HEK293 (cell line): ENCODE measurements around the gene FAM181B.

ENCODE experiments used
- CTCF ChIA-PET: fragments of 350-600 bp; formaldehyde crosslinking; extraction: SDS; loops from one replicate; lab custom pipeline; 2021; ENCODE audit warnings: antibody characterized with exemption; lab: Yijun Ruan, JAX
- POLR2A ChIA-PET: fragments of 300-600 bp; formaldehyde crosslinking; extraction: SDS; loops from one replicate; lab custom pipeline; 2020; ENCODE audit warnings: antibody characterized with exemption, inconsistent platforms; lab: Yijun Ruan, JAX
- H3K27ac ChIP-seq: fragments of 200-500 bp; sonication (Bioruptor generic); 2 replicates; pipeline ENCODE4 v1.5.1; 2014; ENCODE audit warnings: low read depth, low read length, control low read depth, inconsistent platforms; ENCODE audit errors: extremely low read depth
- H3K36me3 ChIP-seq, 2 experiments: fragments of 200-500 bp in 1 of 2; sonication (Bioruptor generic) in 1 of 2; 1 replicate in 1 of 2; 2 replicates in 1 of 2; pipeline ENCODE4 v1.5.1; 2014 to 2017; ENCODE audit warnings: inconsistent platforms in 2 of 2, low read length in 2 of 2; ENCODE audit not compliant: control insufficient read depth in 2 of 2, insufficient read depth in 1 of 2
- H3K4me1 ChIP-seq: fragments of 200-500 bp; sonication (Bioruptor generic); 2 replicates; pipeline ENCODE4 v1.5.1; 2014; ENCODE audit warnings: mild to moderate bottlenecking, low read length, inconsistent platforms; ENCODE audit not compliant: control insufficient read depth, insufficient read depth
- H3K4me3 ChIP-seq: 2 replicates; pipeline ENCODE4 v1.5.1; 2011; ENCODE audit warnings: low read depth, mild to moderate bottlenecking, control low read depth, low read length, moderate library complexity
- H3K9me3 ChIP-seq: fragments of 200-500 bp; sonication (Bioruptor generic); 2 replicates; pipeline ENCODE4 v1.5.1; 2014; ENCODE audit warnings: low read depth, low read length, inconsistent platforms; ENCODE audit not compliant: control insufficient read depth, insufficient read depth
- SCRT2 ChIP-seq: fragments of 450-650 bp; formaldehyde crosslinking; IDR thresholded peaks from 2 replicates; pipeline ENCODE4 v1.5.1; 2016; ENCODE audit warnings: missing biosample characterization, missing genetic modification characterization
- SP2 ChIP-seq: fragments of 450-650 bp; formaldehyde crosslinking; IDR thresholded peaks from 2 replicates; pipeline ENCODE4 v1.5.1; 2016; ENCODE audit warnings: missing biosample characterization, missing genetic modification characterization
- ZFP41 ChIP-seq: fragments of 450-650 bp; formaldehyde crosslinking; IDR thresholded peaks from 2 replicates; pipeline ENCODE4 v1.5.1; 2016; ENCODE audit warnings: missing biosample characterization, missing genetic modification characterization, borderline replicate concordance
- ZNF2 ChIP-seq: fragments of 450-650 bp; formaldehyde crosslinking; IDR thresholded peaks from 2 replicates; pipeline ENCODE4 v1.5.1; 2016; ENCODE audit warnings: missing biosample characterization, missing genetic modification characterization
- ZNF266 ChIP-seq: fragments of 450-650 bp; formaldehyde crosslinking; IDR thresholded peaks from 2 replicates; pipeline ENCODE4 v1.5.1; 2016; ENCODE audit warnings: missing biosample characterization, missing genetic modification characterization, low read depth
- ZNF654 ChIP-seq: fragments of 450-650 bp; formaldehyde crosslinking; IDR thresholded peaks from 2 replicates; pipeline ENCODE4 v1.5.1; 2016; ENCODE audit warnings: low read depth, missing biosample characterization, missing genetic modification characterization
- ZNF660 ChIP-seq: fragments of 450-650 bp; IDR thresholded peaks from 2 replicates; pipeline ENCODE4 v1.5.1; 2018; ENCODE audit warnings: missing biosample characterization, mild to moderate bottlenecking, missing genetic modification characterization
- ZNF664 ChIP-seq: fragments of 450-650 bp; formaldehyde crosslinking; IDR thresholded peaks from 2 replicates; pipeline ENCODE4 v1.5.1; 2016; ENCODE audit warnings: missing biosample characterization, missing genetic modification characterization
- TF ChIP-seq, protein P1 (sequence below): fragments of 450-650 bp; formaldehyde crosslinking; IDR thresholded peaks from 2 replicates; pipeline ENCODE4; 2016; ENCODE audit warnings: missing biosample characterization, missing genetic modification characterization
- TF ChIP-seq, protein P2 (sequence below): fragments of 450-650 bp; formaldehyde crosslinking; IDR thresholded peaks from 2 replicates; pipeline ENCODE4 v1.5.1; 2016; ENCODE audit warnings: missing biosample characterization, missing genetic modification characterization
- TF ChIP-seq, protein P3 (sequence below): fragments of 450-650 bp; formaldehyde crosslinking; IDR thresholded peaks from 2 replicates; pipeline ENCODE4 v1.5.1; 2016; ENCODE audit warnings: missing biosample characterization, missing genetic modification characterization
- TF ChIP-seq, protein P4 (sequence below): fragments of 450-650 bp; formaldehyde crosslinking; IDR thresholded peaks from 2 replicates; pipeline ENCODE4 v1.5.0; 2017; ENCODE audit warnings: missing biosample characterization, missing genetic modification characterization, borderline replicate concordance

Gene FAM181B

DNA sequence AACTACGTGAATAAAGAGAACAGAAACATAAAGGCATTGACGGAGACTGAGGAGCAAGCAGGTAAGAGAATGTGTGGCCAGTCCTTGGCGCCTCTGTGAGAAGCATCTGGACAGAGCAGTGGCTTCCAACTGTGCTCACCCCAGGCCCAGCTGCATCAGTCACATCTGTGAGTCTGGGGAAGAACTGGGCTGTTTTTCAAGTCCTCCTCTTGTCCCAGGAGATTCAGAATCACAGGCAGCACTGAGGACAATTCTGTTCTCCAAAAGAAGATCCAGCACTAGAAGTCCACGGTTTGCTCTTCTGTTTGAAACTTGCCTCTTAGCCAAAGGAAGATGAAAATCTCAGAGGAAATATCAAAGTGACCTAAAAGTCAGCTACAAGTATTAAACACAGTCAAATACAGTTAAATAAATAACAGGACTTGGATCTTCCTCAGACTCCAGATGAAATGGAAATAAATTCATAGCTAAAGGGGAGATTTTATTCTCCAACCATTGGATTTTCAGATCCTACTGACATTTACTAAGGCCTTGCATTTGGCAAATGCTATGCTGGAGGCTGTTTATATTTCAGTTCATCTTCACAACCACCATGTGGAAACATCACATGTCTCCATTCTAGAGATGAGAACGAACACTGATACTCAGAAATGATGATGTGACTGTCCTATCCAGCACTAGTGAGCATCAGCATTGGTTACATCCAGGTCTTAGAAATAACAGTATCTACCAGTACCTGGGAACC lies 14.1 kb downstream of the FAM181B start (continued):
- no peak for TF ChIP-seq ZNF266 (tag by site-specific recombination)
- TF ChIP-seq, protein P1, sequence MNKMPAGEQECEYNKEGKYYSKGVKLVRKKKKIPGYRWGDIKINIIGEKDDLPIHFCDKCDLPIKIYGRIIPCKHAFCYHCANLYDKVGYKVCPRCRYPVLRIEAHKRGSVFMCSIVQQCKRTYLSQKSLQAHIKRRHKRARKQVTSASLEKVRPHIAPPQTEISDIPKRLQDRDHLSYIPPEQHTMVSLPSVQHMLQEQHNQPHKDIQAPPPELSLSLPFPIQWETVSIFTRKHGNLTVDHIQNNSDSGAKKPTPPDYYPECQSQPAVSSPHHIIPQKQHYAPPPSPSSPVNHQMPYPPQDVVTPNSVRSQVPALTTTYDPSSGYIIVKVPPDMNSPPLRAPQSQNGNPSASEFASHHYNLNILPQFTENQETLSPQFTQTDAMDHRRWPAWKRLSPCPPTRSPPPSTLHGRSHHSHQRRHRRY = no peak
- TF ChIP-seq, protein P2, sequence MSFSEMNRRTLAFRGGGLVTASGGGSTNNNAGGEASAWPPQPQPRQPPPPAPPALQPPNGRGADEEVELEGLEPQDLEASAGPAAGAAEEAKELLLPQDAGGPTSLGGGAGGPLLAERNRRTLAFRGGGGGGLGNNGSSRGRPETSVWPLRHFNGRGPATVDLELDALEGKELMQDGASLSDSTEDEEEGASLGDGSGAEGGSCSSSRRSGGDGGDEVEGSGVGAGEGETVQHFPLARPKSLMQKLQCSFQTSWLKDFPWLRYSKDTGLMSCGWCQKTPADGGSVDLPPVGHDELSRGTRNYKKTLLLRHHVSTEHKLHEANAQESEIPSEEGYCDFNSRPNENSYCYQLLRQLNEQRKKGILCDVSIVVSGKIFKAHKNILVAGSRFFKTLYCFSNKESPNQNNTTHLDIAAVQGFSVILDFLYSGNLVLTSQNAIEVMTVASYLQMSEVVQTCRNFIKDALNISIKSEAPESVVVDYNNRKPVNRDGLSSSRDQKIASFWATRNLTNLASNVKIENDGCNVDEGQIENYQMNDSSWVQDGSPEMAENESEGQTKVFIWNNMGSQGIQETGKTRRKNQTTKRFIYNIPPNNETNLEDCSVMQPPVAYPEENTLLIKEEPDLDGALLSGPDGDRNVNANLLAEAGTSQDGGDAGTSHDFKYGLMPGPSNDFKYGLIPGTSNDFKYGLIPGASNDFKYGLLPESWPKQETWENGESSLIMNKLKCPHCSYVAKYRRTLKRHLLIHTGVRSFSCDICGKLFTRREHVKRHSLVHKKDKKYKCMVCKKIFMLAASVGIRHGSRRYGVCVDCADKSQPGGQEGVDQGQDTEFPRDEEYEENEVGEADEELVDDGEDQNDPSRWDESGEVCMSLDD = no peak

DNA sequence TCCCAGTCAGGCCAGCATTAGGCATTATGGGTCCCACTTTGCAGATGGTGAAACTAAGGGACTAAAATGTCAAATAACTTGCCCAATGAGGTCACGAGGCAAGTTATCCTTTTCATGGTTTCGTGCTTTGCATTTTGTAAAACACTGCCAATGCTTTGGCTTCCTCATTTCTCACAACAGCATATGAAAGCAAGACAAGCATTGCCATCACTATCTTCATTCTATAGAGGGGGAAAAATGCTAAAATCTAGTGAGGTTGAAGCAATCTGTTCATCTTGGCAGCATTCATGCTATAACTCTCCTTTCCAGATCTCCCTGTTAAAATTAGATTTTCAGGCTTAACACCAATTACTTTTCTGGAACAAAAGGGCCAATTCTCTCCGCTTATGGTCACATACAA lies 14.8 kb downstream of the FAM181B start:
- ChIA-PET POLR2A (interaction anchor here (1.1 kb wide), 1 partner anchor 182 kb away, joined by 3 read pairs; the partner anchor contains the start of gene PRCP), CTCF (interaction anchor here (0.6 to 4.7 kb wide), 15 partner anchors 9 to 1101 kb away, joined by 3 to 27 read pairs (median 3); partner anchors contain the start of gene FAM181B)
- Histone ChIP-seq H3K27ac (no peak overlapping the region), H3K4me3 (no peak overlapping the region), H3K9me3 (no peaks in the 10 kb centered on the region), H3K4me1 (no peaks in the 10 kb centered on the region), H3K36me3 (no peaks in the 10 kb centered on the region)
- TF ChIP-seq ZNF664 (tag by site-specific recombination) (no peak), ZNF266 (tag by site-specific recombination) (no peak), SCRT2 (no peak), ZFP41 (no peak)
- TF ChIP-seq, protein P3, sequence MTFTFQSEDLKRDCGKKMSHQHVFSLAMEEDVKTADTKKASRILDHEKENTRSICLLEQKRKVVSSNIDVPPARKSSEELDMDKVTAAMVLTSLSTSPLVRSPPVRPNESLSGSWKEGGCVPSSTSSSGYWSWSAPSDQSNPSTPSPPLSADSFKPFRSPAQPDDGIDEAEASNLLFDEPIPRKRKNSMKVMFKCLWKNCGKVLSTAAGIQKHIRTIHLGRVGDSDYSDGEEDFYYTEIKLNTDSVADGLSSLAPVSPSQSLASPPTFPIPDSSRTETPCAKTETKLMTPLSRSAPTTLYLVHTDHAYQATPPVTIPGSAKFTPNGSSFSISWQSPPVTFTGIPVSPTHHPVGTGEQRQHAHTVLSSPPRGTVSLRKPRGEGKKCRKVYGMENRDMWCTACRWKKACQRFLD = no peak
- TF ChIP-seq, protein P4, sequence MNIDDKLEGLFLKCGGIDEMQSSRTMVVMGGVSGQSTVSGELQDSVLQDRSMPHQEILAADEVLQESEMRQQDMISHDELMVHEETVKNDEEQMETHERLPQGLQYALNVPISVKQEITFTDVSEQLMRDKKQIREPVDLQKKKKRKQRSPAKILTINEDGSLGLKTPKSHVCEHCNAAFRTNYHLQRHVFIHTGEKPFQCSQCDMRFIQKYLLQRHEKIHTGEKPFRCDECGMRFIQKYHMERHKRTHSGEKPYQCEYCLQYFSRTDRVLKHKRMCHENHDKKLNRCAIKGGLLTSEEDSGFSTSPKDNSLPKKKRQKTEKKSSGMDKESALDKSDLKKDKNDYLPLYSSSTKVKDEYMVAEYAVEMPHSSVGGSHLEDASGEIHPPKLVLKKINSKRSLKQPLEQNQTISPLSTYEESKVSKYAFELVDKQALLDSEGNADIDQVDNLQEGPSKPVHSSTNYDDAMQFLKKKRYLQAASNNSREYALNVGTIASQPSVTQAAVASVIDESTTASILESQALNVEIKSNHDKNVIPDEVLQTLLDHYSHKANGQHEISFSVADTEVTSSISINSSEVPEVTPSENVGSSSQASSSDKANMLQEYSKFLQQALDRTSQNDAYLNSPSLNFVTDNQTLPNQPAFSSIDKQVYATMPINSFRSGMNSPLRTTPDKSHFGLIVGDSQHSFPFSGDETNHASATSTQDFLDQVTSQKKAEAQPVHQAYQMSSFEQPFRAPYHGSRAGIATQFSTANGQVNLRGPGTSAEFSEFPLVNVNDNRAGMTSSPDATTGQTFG (tag by site-specific recombination) = no peak

DNA sequence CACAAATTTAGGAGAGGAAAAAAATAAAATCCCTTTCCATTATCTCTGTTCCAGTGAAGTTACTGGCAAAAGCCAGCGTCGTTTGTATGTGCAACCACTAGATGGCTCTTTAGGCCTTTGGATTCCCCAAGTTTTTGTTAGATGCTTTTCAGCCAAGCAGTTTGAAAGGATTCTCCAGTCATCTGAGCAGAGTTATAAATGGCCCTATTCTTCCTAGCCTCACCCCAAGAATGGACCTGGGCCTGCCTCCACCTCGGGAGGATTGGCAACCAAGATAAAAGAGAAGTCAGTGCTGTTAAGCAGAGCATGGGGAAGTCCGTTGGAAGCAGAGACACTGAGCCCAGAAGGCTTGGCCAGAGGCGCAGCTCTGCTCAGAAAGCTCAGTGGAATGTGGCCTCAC lies 15.4 kb downstream of the FAM181B start:
- POLR2A ChIA-PET = interaction anchor here (0.6 to 1.1 kb wide), 2 partner anchors 182 to 442 kb away, joined by 3 to 7 read pairs; partner anchors contain the start of gene PRCP
- no peaks in the 10 kb centered on the region for H3K4me1 ChIP-seq
- H3K36me3 ChIP-seq = no peaks in the 10 kb centered on the region
- no peaks in the 10 kb centered on the region for H3K9me3 ChIP-seq
- CTCF ChIA-PET = interaction anchor here (0.6 to 4.7 kb wide), 16 partner anchors 16 to 1102 kb away, joined by 3 to 27 read pairs (median 4); partner anchors contain the start of genes FAM181B and PRCP
- peak; percentile 85 for TF ChIP-seq ZNF654
- TF ChIP-seq ZNF660 (tag by site-specific recombination) = peak; percentile 52; the same call in 1 of the 2 replicates
- TF ChIP-seq ZNF2 (tag by site-specific recombination) = peak; percentile 89; the same call in 1 of the 2 replicates
- no peak for TF ChIP-seq SP2 (tag by site-specific recombination)
- TF ChIP-seq, all 188 proteins: peak for 3
- no peak overlapping the region for H3K4me3 ChIP-seq
- no peak overlapping the region for H3K27ac ChIP-seq
